NCI-H2107 (cell line): ENCODE results near the gene UFC1.

ENCODE experiments used
- DNase-seq: peaks from one replicate; lab custom pipeline; 2025; lab: John Stamatoyannopoulos, UW

The UFC1 gene

GRCh38 chr1:161193561-161194235 is 39.9 kb downstream of the UFC1 start:
- DNase-seq, result no peak

GRCh38 chr1:161195171-161195570 is 41.4 kb downstream of the UFC1 start:
- no peak for DNase-seq

- no peak for DNase-seq
Measured at GRCh38 chr1:161196111-161196510, 42.3 kb downstream of the UFC1 start.

- no peak for DNase-seq
Measured at GRCh38 chr1:161196521-161197451, 43.0 kb downstream of the UFC1 start.

GRCh38 chr1:161197560-161198193 is 43.9 kb downstream of the UFC1 start:
- DNase-seq, result no peak

GRCh38 chr1:161198194-161198896 is 44.6 kb downstream of the UFC1 start:
- DNase-seq, result no peak

- DNase-seq, result no peak
Measured at GRCh38 chr1:161198897-161199431, 45.2 kb downstream of the UFC1 start, which contains the start of gene ADAMTS4. TSS of gene ADAMTS4 (minus strand) at chr1:161199054. CDS start at chr1:161198627, 427 bp downstream.

GRCh38 chr1:161199506-161200139 is 45.8 kb downstream of the UFC1 start:
- DNase-seq, result no peak

GRCh38 chr1:161200421-161200991 is 46.7 kb downstream of the UFC1 start:
- DNase-seq, result no peak

GRCh38 chr1:161200992-161201835 is 47.4 kb downstream of the UFC1 start:
- DNase-seq, result no peak

- DNase-seq, result peak; percentile 99
Measured at GRCh38 chr1:161201836-161202712, 48.3 kb downstream of the UFC1 start, which contains the start of gene NDUFS2. TSS of gene NDUFS2 (plus strand) at chr1:161202367. CDS start at chr1:161202386, 19 bp downstream.

- DNase-seq, result no peak
Measured at GRCh38 chr1:161206411-161207140, 52.8 kb downstream of the UFC1 start.

- DNase-seq, result no peak
Measured at GRCh38 chr1:161207173-161207572, 53.4 kb downstream of the UFC1 start.
